ENCODE results near the gene SEPTIN5.
"Not testable (repeated sequence)": the region's sequence is repeated elsewhere in the genome, so short reads cannot be mapped to it uniquely, and the experiment has no call there.

Gene SEPTIN5

DNA sequence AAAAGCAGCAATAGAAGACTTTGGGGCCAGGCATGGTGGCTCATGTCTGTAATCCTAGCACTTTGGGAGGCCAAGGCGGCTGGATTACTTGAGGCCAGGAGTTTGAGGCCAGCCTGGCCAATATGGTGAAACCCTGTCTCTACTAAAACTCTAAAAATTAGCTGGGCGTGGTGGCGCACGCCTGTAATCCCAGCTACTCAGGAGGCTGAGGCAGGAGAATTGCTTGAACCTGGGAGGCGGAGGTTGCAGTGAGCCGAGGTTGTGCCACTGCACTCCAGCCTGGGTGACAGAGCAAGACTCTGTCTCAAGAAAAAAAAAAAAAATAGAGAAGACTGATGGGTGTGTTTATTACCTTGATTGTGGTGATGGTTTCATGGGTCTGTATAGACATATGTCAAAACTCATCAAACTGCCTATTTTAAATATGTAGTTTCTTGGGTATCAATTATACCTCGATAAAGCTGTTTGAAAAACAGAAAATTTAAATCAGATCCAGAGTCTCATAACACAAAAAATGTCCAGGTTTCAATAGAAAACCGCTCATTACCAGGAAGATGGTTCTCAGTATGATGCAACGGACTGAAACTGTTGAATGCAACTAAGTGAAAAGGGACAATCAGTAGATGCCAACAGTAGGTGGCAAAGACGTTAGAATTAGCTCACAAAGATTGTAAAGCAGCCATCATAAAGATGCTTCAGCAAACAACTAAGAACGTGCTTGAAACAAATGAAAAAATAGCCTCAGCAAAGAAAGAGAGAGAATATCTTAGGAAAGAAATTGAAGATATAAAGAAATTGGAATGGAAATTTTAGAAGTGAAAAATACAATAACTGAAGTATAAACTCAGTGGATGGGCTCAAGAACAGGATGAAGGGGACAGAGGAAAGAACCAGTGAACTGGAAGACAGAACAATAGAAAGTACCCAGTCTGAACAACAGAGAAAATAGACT is 33.1 kb upstream of the SEPTIN5 start:
- no peak for DNase-seq

GRCh38 chr22:19681863-19682245 is 32.4 kb upstream of the SEPTIN5 start:
- no peak for DNase-seq

DNA sequence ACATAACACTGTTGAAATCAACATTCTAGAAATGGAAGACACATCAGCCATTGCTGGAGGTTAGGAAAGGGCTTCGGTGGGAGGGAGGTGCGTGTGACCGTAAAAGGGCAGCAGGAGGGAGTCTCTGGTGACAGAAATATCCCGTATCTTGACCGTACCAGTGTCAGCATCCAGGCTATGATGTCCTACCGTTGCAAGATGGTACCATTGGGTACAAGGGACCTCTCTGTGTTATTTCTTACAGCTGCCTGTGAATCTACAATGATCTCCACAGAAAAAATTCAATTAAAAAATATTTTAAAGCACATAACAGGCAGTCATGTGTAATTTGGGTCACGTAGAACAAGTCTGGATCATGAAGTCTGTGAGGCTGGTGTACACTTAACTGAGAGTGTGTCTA is 27.4 kb upstream of the SEPTIN5 start:
- DNase-seq, result no peak

GRCh38 chr22:19687561-19688300 is 26.6 kb upstream of the SEPTIN5 start:
- peak; percentile 26 for DNase-seq

- DNase-seq, result no peak
Observed at GRCh38 chr22:19688301-19689290, 25.7 kb upstream of the SEPTIN5 start.

GRCh38 chr22:19689408-19689807 is 24.9 kb upstream of the SEPTIN5 start:
- DNase-seq, result no peak

- DNase-seq, result no peak
Observed at GRCh38 chr22:19691007-19691720, 23.1 kb upstream of the SEPTIN5 start.

DNA sequence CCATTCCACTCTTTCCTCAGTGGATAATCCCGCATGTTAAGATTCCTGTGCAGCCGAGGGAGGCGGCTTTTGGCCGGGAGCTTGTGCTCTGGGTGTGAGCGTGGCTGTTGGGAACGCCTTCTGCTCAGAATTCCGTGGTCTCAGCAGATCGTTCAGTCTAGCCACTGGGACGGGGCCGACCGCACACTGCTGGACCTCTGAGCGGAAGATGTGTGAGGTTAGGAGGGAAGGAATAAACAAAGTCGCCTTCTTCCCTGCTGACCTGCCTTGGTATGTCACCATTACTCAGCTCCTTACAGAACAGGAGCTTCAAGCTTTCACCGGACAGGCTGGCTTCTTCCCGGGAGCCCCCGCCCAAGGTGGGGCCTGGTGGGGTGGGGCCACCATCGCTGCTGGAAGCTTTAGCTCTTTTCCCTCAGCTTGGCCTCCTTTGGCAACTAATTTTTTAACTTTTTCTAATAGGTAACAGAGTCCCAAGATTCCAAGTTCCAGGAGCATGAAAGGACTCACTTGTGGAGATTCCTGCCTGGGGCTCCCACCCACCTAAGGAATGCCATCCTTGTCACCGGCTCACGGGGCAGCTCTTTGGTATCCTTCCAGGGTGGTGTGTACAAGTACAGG is 22.5 kb upstream of the SEPTIN5 start:
- no peak for DNase-seq

DNA sequence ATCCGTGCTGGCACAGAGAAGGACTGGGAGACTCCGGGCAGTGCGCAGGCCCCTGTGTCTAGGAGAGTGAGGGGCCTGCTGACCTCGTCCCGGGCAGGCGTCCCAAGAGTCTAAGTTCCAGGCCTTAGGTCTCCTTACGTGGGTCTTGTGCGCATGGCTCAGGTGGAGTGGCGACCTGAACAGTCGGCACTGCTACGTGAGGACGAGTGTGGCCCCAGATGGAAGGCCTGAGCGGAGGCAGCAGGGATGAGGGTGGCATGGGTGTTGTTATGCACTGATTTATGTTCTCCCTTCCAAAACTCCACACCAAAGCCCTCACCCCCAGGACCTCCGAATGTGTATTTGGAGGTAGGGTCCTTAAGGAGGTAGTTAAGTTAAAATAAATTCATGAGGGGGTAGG is 20.7 kb upstream of the SEPTIN5 start:
- DNase-seq, result no peak

- DNase-seq, result no peak
Observed at GRCh38 chr22:19693981-19694670, 20.2 kb upstream of the SEPTIN5 start.

DNA sequence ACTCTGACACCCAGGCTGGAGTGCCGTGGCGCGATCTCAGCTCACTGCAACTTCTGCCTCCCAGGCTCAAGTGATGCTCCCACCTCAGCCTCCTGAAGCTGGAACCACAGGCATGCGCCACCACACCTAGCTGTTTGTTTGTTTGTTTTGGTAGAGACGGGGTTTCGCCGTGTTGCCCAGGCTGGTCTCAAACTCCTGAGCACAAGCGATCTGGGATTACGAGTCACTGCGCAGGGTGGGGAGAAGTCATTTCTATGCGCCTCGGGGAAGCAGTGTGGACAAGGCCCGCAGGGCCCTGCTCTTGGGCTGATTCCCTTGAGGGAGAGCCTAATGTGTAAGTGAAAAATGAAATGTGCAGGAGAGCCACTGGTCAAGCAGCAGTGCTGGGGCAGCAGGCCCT is 19.6 kb upstream of the SEPTIN5 start:
- no peak for DNase-seq

GRCh38 chr22:19696504-19697276 is 17.6 kb upstream of the SEPTIN5 start:
- no peak for DNase-seq

- DNase-seq, result not testable (repeated sequence)
Observed at GRCh38 chr22:19697871-19698270, 16.4 kb upstream of the SEPTIN5 start.

- no peak for DNase-seq
Observed at GRCh38 chr22:19700790-19701419, 13.4 kb upstream of the SEPTIN5 start.

- no peak for DNase-seq
Observed at GRCh38 chr22:19701420-19702145, 12.7 kb upstream of the SEPTIN5 start.

- DNase-seq, result peak; percentile 36
Observed at GRCh38 chr22:19703869-19704268, 10.4 kb upstream of the SEPTIN5 start.

- DNase-seq, result no peak
Observed at GRCh38 chr22:19704355-19705015, 9.8 kb upstream of the SEPTIN5 start.

- DNase-seq, result no peak
Observed at GRCh38 chr22:19705181-19705934, 8.9 kb upstream of the SEPTIN5 start.

All from DMS153 (cell line).